B cell (primary cell): Measurements from ENCODE around the gene DNAJC6. TPM values are rescaled to one million over a fixed set of nuclear protein-coding genes. Genes with fewer than 3 reads are reported as not detected.

ENCODE experiments used
- ATAC-seq: fragments of 200-7000 bp; cut with Tn5 transposase; one replicate; pipeline ENCODE4 v1.10.0; 2021; ENCODE audit warnings: low read depth, mild to moderate bottlenecking, moderate number of reproducible peaks, moderate library complexity
- CTCF ChIA-PET: fragments of 350-600 bp; sonication (Branson Sonifier 250); formaldehyde crosslinking; loops from one replicate; lab custom pipeline; 2021; ENCODE audit warnings: antibody characterized with exemption, inconsistent platforms; lab: Charles Lee
- POLR2A ChIA-PET: fragments of 350-600 bp; sonication (Branson Sonifier 250); formaldehyde crosslinking; loops from one replicate; lab custom pipeline; 2021; ENCODE audit warnings: antibody characterized with exemption; lab: Charles Lee
- DNase-seq: peaks from one replicate; pipeline ENCODE4 v3.0.0; 2013
- H2AFZ ChIP-seq: 2 replicates; pipeline ENCODE4 v1.6.1; 2012; ENCODE audit warnings: mild to moderate bottlenecking, low read depth, low read length; ENCODE audit not compliant: insufficient read depth, poor library complexity, severe bottlenecking
- H3K27ac ChIP-seq, 2 donors: 1 replicate in 1 of 2; 2 replicates in 1 of 2; pipeline ENCODE4 v1.5.1; 2012 to 2013; ENCODE audit warnings: low read length in 2 of 2, mild to moderate bottlenecking in 2 of 2, moderate library complexity in 1 of 2
- H3K27me3 ChIP-seq, 4 experiments: fragments of 200-600 bp in 1 of 4; sonication (generic) in 1 of 4; replicated peaks in 1 of 4; 1 replicate in 2 of 4; 2 replicates in 2 of 4; pipeline versions ENCODE4 v1.6.1 to v1.7.0; 2013 to 2016; ENCODE audit warnings: low read length in 3 of 4, mild to moderate bottlenecking in 2 of 4, mixed read lengths in 1 of 4, moderate library complexity in 1 of 4; ENCODE audit not compliant: insufficient read depth in 4 of 4, control insufficient read depth in 3 of 4; ENCODE audit errors: control extremely low read depth in 1 of 4
- H3K36me3 ChIP-seq, 2 experiments: replicated peaks in 1 of 2; 1 replicate in 1 of 2; 2 replicates in 1 of 2; pipeline versions ENCODE4 v1.6.1 to v1.7.1; 2013; ENCODE audit warnings: low read length in 1 of 2; ENCODE audit not compliant: insufficient read depth in 2 of 2, control insufficient read depth in 1 of 2; ENCODE audit errors: control extremely low read depth in 1 of 2, extremely low read depth in 1 of 2
- H3K4me1 ChIP-seq, 2 donors: fragments of 200-600 bp in 1 of 2; sonication (generic) in 1 of 2; 1 replicate in 1 of 2; 2 replicates in 1 of 2; pipeline versions ENCODE4 v1.5.1 to v1.6.1; 2013 to 2017; ENCODE audit warnings: low read length in 2 of 2; ENCODE audit not compliant: control insufficient read depth in 2 of 2, insufficient read depth in 2 of 2
- H3K4me2 ChIP-seq: replicated peaks from 2 replicates; pipeline ENCODE3; 2012; ENCODE audit warnings: mild to moderate bottlenecking, low read depth, low read length; ENCODE audit not compliant: poor library complexity, severe bottlenecking
- H3K4me3 ChIP-seq, 5 experiments: fragments of 200-600 bp in 1 of 5; sonication (generic) in 1 of 5; 1 replicate in 3 of 5; 2 replicates in 2 of 5; pipeline versions ENCODE4 v1.5.1 to v1.7.0; 2011 to 2016; ENCODE audit warnings: low read length in 4 of 5, mild to moderate bottlenecking in 4 of 5, low read depth in 2 of 5, control low read depth in 1 of 5, moderate library complexity in 1 of 5; ENCODE audit not compliant: insufficient read depth in 1 of 5; ENCODE audit errors: control extremely low read depth in 1 of 5, extremely low read depth in 1 of 5
- H3K79me2 ChIP-seq: fragments of 200-600 bp; sonication (generic); one replicate; pipeline ENCODE4 v1.6.0; 2016; ENCODE audit warnings: low read length; ENCODE audit not compliant: control insufficient read depth, insufficient read depth
- H3K9ac ChIP-seq: fragments of 200-600 bp; sonication (generic); 2 replicates; pipeline ENCODE4 v1.6.1; 2017; ENCODE audit warnings: mild to moderate bottlenecking, low read length, moderate library complexity
- H3K9me3 ChIP-seq, 3 donors: one replicate each; pipeline versions ENCODE4 v1.6.1 to v1.7.1; 2013; ENCODE audit warnings: low read length in 2 of 3; ENCODE audit not compliant: control insufficient read depth in 2 of 3, insufficient read depth in 1 of 3; ENCODE audit errors: control extremely low read depth in 1 of 3
- H4K20me1 ChIP-seq: 2 replicates; pipeline ENCODE4 v1.6.0; 2012; ENCODE audit warnings: mild to moderate bottlenecking, low read length; ENCODE audit not compliant: insufficient read depth, control insufficient read depth, poor library complexity, severe bottlenecking
- H3K27ac Mint-ChIP-seq: one replicate; pipeline ENCODE4 v1.8.0; 2021; ENCODE audit warnings: mixed read lengths
- H3K27me3 Mint-ChIP-seq: one replicate; pipeline ENCODE4 v1.8.0; 2021; ENCODE audit warnings: mixed read lengths
- H3K4me1 Mint-ChIP-seq: one replicate; pipeline ENCODE4 v1.8.0; 2021; ENCODE audit warnings: mixed read lengths
- H3K4me3 Mint-ChIP-seq: one replicate; pipeline ENCODE4 v1.8.0; 2021; ENCODE audit warnings: mixed read lengths
- H3K9me3 Mint-ChIP-seq: one replicate; pipeline ENCODE4 v1.8.0; 2022; ENCODE audit warnings: mixed read lengths; ENCODE audit not compliant: insufficient read depth
- EZH2 ChIP-seq: IDR thresholded peaks from 2 replicates; pipeline ENCODE4 v1.6.1; 2012; ENCODE audit warnings: borderline replicate concordance, low read depth, mild to moderate bottlenecking, moderate library complexity, low read length; ENCODE audit not compliant: insufficient read depth, poor library complexity, severe bottlenecking
- WGBS: methylation state at CpG from one replicate; pipeline ENCODE4 v1.1.5; 2013; ENCODE audit warnings: missing lambda C conversion rate; ENCODE audit not compliant: insufficient coverage; 5-methylcytosine and 5-hydroxymethylcytosine counted together
- intact Hi-C: fragments of 100-400 bp; cut with micrococcal nuclease; formaldehyde crosslinking; loops from one replicate; pipeline ENCODE4 v1.10.0; 2022
- polyA plus RNA-seq: library from polyadenylated mRNA; depleted of rRNA; stranded (reverse); fragments of >200 nt; gene quantifications from 2 replicates; pipeline ENCODE4 v1.2.3, GENCODE V29; 2012
- total RNA-seq, 2 donors: library from RNA; stranded (reverse); fragments of 120-200 nt in 1 of 2; gene quantifications; 1 replicate in 1 of 2; 2 replicates in 1 of 2; pipeline versions ENCODE4 v1.2.3 to v1.2.4, GENCODE V29; 2013 to 2022
- TF ChIP-seq, protein P1 (sequence below): fragments of 200-600 bp; IDR thresholded peaks from one replicate; pipeline ENCODE4 v1.8.0; 2022; ENCODE audit warnings: antibody characterized with exemption, mild to moderate bottlenecking

DNAJC6 gene
- total and polyA plus RNA-seq, 2 donors (not counting 1 experiment from before 2014, with no cell fraction given), result 0.12 to 0.69 TPM

DNA sequence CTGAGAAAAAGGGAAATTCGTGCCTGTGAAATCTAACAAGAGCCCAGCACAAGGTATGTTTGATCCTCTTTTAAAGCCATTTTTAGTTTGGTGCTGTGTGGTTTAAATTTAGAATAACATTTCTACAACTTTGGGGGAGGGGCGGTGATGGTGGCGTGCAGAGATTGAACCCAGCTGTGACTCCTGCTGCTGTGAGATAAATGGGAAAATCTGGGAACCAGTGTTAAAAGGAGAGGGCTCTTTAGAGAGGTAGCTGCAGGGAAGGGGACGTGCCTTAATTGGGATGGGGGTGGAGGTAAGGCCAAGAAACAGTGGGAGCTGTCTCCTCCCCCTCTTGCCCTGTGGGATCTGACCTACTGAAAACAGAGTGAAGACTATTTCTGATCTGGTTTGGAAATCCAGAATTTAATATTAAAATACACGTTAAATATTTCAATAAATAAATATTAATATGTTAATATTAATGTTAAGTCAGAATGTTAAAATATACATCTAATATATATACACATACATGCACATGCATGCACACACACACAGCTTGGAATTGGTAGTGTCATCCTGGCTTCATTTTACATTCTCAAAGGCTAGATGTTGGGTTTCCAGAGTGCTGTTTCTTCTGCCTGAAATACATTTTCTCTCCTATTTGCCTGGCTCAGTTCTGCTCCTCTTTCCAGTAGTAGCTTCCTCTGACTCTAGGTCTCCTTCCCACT lies 30.1 kb upstream of the DNAJC6 start:
- no peak overlapping the region for H3K27ac ChIP-seq
- peaks cover 0 to 2% (median 0%) of the 10 kb centered on the region in 4 experiments for H3K27me3 ChIP-seq
- no peaks in the 10 kb centered on the region for H3K79me2 ChIP-seq
- no peak overlapping the region for H3K4me3 Mint-ChIP-seq
- WGBS, result 91% methylated on average over 2 of the region's 5 CpGs
- H2AFZ ChIP-seq, result no peak overlapping the region
- H3K4me3 ChIP-seq, result no peak overlapping the region
- no peak overlapping the region for H3K4me2 ChIP-seq
- DNase-seq, result no peak
- no peaks in the 10 kb centered on the region for H3K9me3 ChIP-seq
- no peaks in the 10 kb centered on the region for H3K9me3 Mint-ChIP-seq
- no peaks in the 10 kb centered on the region for H4K20me1 ChIP-seq
- ChIA-PET CTCF (no interaction called here), POLR2A (no interaction called here)
- H3K27ac Mint-ChIP-seq, result no peak overlapping the region
- no peak for TF ChIP-seq EZH2
- TF ChIP-seq, protein P1, sequence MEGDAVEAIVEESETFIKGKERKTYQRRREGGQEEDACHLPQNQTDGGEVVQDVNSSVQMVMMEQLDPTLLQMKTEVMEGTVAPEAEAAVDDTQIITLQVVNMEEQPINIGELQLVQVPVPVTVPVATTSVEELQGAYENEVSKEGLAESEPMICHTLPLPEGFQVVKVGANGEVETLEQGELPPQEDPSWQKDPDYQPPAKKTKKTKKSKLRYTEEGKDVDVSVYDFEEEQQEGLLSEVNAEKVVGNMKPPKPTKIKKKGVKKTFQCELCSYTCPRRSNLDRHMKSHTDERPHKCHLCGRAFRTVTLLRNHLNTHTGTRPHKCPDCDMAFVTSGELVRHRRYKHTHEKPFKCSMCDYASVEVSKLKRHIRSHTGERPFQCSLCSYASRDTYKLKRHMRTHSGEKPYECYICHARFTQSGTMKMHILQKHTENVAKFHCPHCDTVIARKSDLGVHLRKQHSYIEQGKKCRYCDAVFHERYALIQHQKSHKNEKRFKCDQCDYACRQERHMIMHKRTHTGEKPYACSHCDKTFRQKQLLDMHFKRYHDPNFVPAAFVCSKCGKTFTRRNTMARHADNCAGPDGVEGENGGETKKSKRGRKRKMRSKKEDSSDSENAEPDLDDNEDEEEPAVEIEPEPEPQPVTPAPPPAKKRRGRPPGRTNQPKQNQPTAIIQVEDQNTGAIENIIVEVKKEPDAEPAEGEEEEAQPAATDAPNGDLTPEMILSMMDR, result no peak
- no peaks in the 10 kb centered on the region for H3K4me1 Mint-ChIP-seq
- H3K4me1 ChIP-seq, result no peaks in the 10 kb centered on the region
- no peak overlapping the region for H3K9ac ChIP-seq
- intact Hi-C loops, result no loop called here
- ATAC-seq, result no peak
- H3K36me3 ChIP-seq, result no peaks in the 10 kb centered on the region
- H3K27me3 Mint-ChIP-seq, result peaks cover 28% of the 10 kb centered on the region

DNA sequence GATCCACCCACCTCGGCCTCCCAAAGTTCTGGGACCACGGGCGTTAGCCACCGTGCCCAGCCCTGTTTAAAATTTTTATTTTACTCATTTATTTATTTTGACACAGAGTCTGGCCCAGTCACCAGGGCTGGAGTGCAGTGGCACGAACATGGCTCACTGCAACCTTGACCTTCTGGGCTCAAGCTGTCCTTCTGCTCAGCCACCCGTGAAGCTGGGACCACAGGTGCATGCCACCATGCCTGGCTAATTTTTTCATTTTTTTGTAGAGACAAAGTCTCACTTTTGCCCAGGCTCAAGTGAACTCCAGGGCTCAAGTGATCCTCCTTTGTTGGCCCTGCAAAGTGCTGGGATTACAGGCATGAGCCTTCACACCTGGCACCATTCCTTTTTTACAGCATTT lies 27.5 kb upstream of the DNAJC6 start:
- Histone ChIP-seq H3K9ac (no peak overlapping the region), H3K4me3 (no peak overlapping the region), H3K4me2 (no peak overlapping the region), H3K27me3 (peaks cover 0 to 2% (median 0%) of the 10 kb centered on the region in 4 experiments), H3K4me1 (no peaks in the 10 kb centered on the region), H3K79me2 (no peaks in the 10 kb centered on the region), H3K27ac (no peak overlapping the region), H4K20me1 (no peaks in the 10 kb centered on the region), H3K9me3 (no peaks in the 10 kb centered on the region), H2AFZ (no peak overlapping the region), H3K36me3 (no peaks in the 10 kb centered on the region)
- CTCF ChIA-PET, result no interaction called here
- ATAC-seq (no peak), DNase-seq (no peak)
- POLR2A ChIA-PET, result no interaction called here
- Mint-ChIP-seq H3K27ac (no peak overlapping the region), H3K4me3 (no peak overlapping the region), H3K27me3 (peaks cover 19% of the 10 kb centered on the region), H3K9me3 (no peaks in the 10 kb centered on the region), H3K4me1 (no peaks in the 10 kb centered on the region)
- no peak for TF ChIP-seq EZH2
- TF ChIP-seq, protein P1, result no peak
- 82% methylated on average over 6 of the region's 6 CpGs for WGBS
- intact Hi-C loops, result no loop called here
